Stomach smooth muscle (tissue), 2 donors: ENCODE results near the gene MYO18A.

Experiments used
- H3K27ac ChIP-seq: one replicate; pipeline ENCODE4 v1.7.0; 2013; ENCODE audit warnings: mild to moderate bottlenecking, low read length, inconsistent platforms
- H3K27me3 ChIP-seq, 2 donors: one replicate each; pipeline ENCODE4 v1.7.0; 2013; ENCODE audit warnings: low read length in 2 of 2; ENCODE audit not compliant: insufficient read depth in 2 of 2, control insufficient read depth in 1 of 2
- H3K36me3 ChIP-seq, 2 donors: one replicate each; pipeline ENCODE4 v1.7.0; 2013; ENCODE audit warnings: low read length in 2 of 2; ENCODE audit not compliant: control insufficient read depth in 2 of 2, insufficient read depth in 2 of 2
- H3K4me1 ChIP-seq: one replicate; pipeline ENCODE4 v1.7.0; 2013; ENCODE audit warnings: low read length; ENCODE audit not compliant: control insufficient read depth, insufficient read depth
- H3K4me3 ChIP-seq, 2 donors: one replicate each; pipeline ENCODE4 v1.7.0; 2013; ENCODE audit warnings: low read length in 2 of 2
- H3K9ac ChIP-seq, 2 donors: one replicate each; pipeline ENCODE4 v1.7.0; 2013; ENCODE audit warnings: low read length in 2 of 2, mild to moderate bottlenecking in 1 of 2
- H3K9me3 ChIP-seq, 2 donors: one replicate each; pipeline ENCODE4 v1.7.0; 2013; ENCODE audit warnings: low read length in 2 of 2; ENCODE audit not compliant: control insufficient read depth in 2 of 2
- donor health status: healthy.
- donor health status: Pancreatic carcinoma.

Gene MYO18A

DNA sequence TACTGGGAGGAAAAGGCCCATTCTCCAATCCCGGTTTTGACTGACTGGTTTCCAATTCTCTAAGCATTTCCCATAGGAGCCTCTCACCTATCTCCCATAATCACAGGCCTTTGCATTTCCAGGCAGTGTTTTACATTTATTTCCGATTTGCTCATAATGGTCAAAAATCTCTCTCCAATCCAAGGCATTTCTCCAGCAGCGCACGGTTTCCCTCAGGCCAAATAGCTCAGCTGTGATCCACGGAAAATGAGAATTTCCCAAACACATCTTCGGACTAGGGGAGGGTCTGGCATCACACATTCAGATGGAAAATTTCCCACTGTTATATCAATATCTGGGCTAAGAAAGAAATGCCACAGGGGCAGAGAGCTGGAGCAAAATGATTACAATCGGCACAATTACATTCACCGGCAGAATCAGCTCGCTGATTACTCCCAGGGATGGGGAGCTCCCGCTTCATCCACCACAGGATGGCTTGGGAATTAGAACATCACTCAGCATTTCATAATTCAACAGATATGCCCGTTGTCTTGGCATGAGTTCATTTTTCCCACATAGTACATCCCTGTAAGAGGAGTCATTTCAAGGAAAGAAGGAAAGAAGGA lies 130.6 kb downstream of the MYO18A start:
- H3K9ac ChIP-seq: no peak overlapping the region
- H3K27me3 ChIP-seq: no peaks in the 10 kb centered on the region
- no peaks in the 10 kb centered on the region for H3K36me3 ChIP-seq
- no peak overlapping the region for H3K27ac ChIP-seq
- no peaks in the 10 kb centered on the region for H3K4me1 ChIP-seq
- H3K9me3 ChIP-seq: no peaks in the 10 kb centered on the region
- H3K4me3 ChIP-seq: no peak overlapping the region

DNA sequence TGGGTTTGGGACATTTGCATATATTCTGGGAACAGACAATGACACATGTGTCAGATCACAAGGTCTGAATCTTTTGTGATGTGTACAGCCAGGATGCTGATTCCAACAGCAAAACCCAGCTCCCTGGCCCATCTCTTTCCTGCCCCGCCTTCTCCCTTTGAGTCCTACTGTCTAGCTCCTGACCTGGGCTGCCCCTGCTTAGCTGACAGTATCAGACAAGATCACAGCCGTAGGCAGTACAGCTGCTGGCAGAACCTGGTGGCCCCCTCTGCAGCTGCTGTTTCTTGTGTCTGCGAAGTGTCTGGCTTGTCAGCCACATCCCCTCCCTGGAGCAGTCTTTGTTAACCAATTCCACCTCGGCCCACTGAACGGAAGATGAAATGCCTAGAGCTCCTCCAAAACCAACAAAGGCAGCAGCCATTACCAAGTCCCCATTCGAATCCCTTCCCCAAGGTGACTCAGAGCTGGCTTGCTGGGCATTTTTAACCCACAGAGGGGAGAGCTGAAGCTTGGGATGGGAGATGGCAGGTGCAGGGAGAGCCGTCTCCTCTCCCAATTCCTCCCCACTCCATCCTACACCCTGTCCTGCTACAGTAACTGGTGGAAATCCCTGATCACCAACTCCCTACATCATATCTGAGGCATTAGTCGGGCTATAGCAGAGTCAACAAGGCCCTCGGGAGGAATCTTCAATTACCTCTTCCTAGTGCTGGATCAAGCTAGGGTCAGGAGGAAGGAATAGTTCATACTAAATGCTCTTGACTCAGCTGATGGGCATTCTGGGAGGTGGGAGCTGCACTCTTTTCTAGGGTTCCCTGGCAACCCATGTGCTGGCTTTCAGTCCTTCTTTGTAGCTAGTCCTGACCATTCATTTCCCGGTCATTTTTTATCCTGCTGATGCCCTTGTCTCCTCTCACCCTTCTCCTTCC lies 131.5 kb downstream of the MYO18A start:
- no peak overlapping the region for H3K27ac ChIP-seq
- H3K9ac ChIP-seq: no peak overlapping the region
- no peak overlapping the region for H3K4me3 ChIP-seq
- H3K4me1 ChIP-seq: no peaks in the 10 kb centered on the region
- no peaks in the 10 kb centered on the region for H3K36me3 ChIP-seq
- H3K9me3 ChIP-seq: no peaks in the 10 kb centered on the region
- H3K27me3 ChIP-seq: no peaks in the 10 kb centered on the region

DNA sequence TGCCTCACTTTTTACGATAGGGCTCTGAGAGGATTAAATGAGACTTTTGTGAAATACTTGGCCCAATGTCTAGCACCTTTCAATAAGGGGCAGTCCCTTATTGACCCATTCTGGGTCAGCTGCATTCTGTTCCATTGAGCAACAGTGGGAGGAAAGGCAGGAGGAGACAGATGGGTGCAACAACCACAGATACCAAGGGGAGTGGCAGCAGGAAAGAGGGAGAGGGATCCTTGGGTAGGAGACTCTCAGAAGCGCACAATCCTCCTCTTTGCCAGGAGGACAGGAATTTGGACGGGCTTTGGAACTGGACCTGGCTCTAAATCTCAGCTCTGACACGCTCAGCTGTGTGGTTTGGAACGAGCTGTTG lies 133.7 kb downstream of the MYO18A start:
- H3K4me1 ChIP-seq: no peaks in the 10 kb centered on the region
- H3K27ac ChIP-seq: no peak overlapping the region

DNA sequence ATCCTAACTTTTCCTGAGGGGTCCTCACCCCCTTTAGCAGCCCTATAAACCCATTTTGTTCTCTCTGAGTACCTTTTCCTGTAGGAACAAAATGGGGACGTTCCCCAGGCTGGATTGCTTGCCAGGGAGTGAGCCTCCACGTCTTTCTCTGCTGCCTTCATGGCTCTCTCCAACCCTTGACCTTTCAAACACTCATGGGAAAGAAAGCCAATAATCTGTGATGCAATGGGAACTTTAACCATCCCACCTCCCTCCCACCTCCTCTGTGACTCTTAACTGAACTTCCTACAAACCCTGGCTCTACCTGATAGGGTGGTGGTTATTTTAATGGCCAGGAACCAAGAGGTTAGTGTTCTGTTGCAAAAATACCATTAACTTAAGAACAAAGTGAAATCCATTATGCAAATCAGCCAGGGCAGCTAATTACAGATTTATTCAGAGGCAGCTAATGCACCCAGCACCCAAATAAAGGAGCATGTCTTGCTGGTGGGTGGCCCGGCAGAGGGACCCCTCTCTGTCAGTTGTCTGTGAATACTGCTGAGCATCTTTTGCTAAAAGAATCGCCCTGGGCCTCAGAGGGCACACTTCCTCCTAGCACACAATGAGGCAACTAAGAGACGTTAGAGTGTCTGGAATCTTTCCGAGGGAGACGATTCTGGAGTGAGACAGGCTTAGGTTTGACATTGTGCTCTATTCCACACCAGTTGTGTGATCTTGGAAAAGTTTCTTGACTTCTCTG lies 134.3 kb downstream of the MYO18A start:
- Histone ChIP-seq H3K9ac (no peak overlapping the region), H3K4me3 (no peak overlapping the region), H3K9me3 (no peaks in the 10 kb centered on the region), H3K27me3 (no peaks in the 10 kb centered on the region), H3K4me1 (no peaks in the 10 kb centered on the region), H3K36me3 (no peaks in the 10 kb centered on the region), H3K27ac (no peak overlapping the region)

More for the DNA sequence above, 133.7 kb downstream of the MYO18A start:
- H3K9ac ChIP-seq: no peak overlapping the region
- H3K4me3 ChIP-seq: no peak overlapping the region
- no peaks in the 10 kb centered on the region for H3K27me3 ChIP-seq
- H3K36me3 ChIP-seq: no peaks in the 10 kb centered on the region
- no peaks in the 10 kb centered on the region for H3K9me3 ChIP-seq

DNA sequence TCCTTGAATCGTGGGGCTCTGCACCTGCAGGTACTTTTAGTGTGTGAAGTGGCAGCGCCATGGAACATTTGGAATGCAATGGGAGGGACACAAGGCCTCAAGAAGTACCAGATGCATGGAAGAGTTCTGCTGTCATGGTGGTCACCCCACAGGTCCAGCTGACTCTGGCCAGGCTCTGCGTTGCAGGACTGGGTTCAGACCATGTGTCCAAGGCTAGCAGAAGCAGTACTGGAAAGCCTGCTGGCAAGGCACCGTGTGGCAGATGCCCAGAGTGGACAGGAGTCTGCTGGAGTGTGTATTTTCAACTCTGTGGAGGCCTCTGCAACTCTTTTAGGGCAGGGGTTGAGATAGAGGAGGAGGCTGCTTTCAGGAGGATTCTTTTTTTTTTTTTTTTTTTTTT lies 135.2 kb downstream of the MYO18A start:
- Histone ChIP-seq H3K4me3 (no peak overlapping the region), H3K9ac (no peak overlapping the region)

DNA sequence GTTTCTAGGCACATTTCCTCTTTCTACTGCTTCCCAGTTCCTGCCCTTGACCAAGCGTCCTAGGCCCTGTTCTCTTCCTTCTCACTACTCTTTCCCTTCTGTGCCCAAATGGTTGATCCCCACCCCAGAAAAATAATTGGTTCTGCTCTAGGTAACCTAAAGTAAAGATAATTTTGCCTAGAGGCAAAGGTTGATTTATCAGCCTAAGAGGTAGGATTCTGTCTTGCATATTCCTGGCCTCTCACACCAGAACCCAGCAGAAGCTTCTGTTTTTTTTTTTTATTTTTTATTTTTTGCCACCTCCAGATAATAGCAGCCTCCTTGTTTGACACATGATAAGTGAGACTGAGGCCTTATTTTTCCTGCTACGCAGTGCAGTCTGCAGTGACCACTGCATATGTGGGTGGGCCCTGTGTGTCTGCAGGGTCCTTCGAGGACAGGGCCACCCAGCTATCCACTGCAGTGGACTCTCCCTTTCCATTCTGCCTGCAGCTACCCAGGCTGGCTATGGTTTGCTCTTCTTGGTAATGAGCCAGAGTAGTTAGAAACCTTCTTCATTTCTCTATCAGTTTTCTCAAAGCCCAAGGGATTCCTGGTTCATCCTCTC lies 136.6 kb downstream of the MYO18A start:
- H3K27me3 ChIP-seq: no peaks in the 10 kb centered on the region
- H3K9me3 ChIP-seq: no peaks in the 10 kb centered on the region
- H3K9ac ChIP-seq: no peak overlapping the region
- no peak overlapping the region for H3K27ac ChIP-seq
- no peaks in the 10 kb centered on the region for H3K36me3 ChIP-seq
- no peak overlapping the region for H3K4me3 ChIP-seq
- no peaks in the 10 kb centered on the region for H3K4me1 ChIP-seq

More for the DNA sequence above, 135.2 kb downstream of the MYO18A start:
- no peaks in the 10 kb centered on the region for H3K9me3 ChIP-seq
- H3K4me1 ChIP-seq: no peaks in the 10 kb centered on the region
- H3K27ac ChIP-seq: no peak overlapping the region
- H3K36me3 ChIP-seq: no peaks in the 10 kb centered on the region
- no peaks in the 10 kb centered on the region for H3K27me3 ChIP-seq

DNA sequence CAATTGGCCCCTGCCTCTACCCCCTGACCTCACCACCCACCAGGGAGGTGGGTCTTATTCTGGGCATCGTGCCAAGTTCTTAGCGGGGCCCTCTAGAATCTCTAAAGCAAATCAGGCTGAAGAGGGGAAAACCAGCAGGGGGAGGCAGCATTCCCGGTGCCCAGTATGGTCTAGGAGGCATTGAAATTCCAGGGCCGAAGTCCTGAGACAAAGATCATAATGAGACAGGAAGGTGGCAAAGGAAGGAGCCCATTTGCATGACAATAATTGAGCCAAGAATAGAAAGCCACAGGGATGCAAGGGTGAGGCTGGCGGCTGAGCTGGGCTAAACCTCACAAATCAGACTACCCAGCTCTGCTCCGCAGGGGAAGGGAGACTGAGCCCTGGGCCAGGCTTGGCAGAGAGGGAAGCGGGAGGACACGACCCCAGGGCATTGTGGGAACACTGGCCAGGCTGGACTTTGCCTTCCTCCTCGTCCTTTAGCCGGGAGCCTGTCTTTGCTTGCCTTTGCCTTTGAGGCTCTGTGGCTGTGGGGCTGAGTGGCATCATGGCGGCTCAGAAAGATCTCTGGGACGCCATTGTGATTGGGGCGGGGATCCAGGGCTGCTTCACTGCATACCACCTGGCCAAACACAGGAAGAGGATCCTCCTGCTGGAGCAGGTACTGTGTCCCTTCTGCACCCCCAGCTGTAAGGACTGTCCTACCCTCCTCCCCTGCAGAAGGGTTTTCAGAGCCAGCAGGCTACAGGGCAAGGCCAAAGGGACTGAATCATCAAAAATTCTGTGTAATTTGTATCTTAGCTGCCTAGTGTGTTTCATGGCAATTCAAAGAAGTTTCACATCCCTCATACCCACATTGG lies 137.3 kb downstream of the MYO18A start, which contains the start of gene PIPOX:
Gene PIPOX, plus strand, starts transcription at position 463 of the 860 bp plus-strand sequence. Its CDS starts 85 bp downstream, at position 548.
- H3K4me1 ChIP-seq: no peaks in the 10 kb centered on the region
- H3K27me3 ChIP-seq: no peaks in the 10 kb centered on the region
- H3K4me3 ChIP-seq: no peak within 1 kb of the TSS
- H3K9ac ChIP-seq: no peak within 1 kb of the TSS
- no peaks in the 10 kb centered on the region for H3K9me3 ChIP-seq
- H3K27ac ChIP-seq: no peak within 1 kb of the TSS
- no peaks in the 10 kb centered on the region for H3K36me3 ChIP-seq

DNA sequence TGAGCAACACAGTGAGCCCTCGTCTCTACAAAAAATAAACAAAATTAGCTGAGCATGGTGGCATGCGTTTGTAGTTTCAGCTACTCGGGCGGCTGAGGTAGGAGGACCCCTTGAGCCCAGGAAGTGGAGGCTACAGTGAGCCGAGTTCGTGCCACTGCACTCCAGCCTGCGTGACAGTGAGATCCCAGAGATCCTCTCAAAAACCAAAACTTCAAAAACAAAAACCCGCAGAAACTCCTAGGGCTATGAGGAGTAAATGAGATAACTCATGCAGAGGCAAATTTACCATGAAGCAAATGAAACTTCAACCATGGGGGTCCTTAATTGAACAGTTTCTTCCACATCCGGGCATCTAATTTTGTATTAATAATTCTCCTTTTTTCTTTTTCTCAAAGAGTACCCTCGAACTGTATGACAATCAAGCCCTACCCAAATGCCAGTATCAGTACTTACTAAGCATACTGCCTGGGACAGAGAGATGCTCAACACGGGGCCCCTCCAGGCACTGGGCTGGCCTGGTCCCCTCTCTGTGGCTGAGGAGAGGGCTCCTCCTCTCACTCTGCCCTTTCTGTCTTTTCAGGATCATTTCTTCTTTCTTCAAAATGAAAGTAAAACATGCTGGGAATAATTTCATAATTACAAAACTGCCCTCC lies 138.0 kb downstream of the MYO18A start:
- no peaks in the 10 kb centered on the region for H3K9me3 ChIP-seq
- no peak overlapping the region for H3K4me3 ChIP-seq
- H3K36me3 ChIP-seq: no peaks in the 10 kb centered on the region
- no peak overlapping the region for H3K27ac ChIP-seq
- H3K9ac ChIP-seq: no peak overlapping the region
- no peaks in the 10 kb centered on the region for H3K27me3 ChIP-seq
- H3K4me1 ChIP-seq: no peaks in the 10 kb centered on the region

DNA sequence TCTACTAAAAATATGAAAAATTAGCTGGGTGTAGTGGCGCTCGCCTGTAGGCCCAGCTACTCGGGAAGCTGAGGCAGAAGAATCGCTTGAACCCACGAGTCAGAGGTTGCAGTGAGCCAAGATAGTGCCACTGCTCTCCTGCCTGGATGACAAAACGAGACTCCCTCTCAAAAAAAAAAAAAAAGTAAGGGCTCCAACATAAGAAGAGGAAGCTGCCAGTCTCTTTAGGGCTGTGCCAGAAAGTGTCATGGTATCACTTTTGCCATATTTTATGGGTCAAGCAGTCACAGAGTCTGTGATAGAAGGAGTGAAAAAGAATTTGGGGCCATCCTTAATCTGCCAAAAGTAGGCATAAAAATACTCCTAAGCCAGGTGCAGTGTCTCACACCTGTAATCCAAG lies 138.6 kb downstream of the MYO18A start:
- no peaks in the 10 kb centered on the region for H3K9me3 ChIP-seq

More for the DNA sequence above, 138.6 kb downstream of the MYO18A start:
- Histone ChIP-seq H3K4me1 (no peaks in the 10 kb centered on the region), H3K4me3 (no peak overlapping the region), H3K27me3 (no peaks in the 10 kb centered on the region), H3K36me3 (no peaks in the 10 kb centered on the region), H3K9ac (no peak overlapping the region), H3K27ac (no peak overlapping the region)
